ENCODE data around the gene EFCAB13.

DNA sequence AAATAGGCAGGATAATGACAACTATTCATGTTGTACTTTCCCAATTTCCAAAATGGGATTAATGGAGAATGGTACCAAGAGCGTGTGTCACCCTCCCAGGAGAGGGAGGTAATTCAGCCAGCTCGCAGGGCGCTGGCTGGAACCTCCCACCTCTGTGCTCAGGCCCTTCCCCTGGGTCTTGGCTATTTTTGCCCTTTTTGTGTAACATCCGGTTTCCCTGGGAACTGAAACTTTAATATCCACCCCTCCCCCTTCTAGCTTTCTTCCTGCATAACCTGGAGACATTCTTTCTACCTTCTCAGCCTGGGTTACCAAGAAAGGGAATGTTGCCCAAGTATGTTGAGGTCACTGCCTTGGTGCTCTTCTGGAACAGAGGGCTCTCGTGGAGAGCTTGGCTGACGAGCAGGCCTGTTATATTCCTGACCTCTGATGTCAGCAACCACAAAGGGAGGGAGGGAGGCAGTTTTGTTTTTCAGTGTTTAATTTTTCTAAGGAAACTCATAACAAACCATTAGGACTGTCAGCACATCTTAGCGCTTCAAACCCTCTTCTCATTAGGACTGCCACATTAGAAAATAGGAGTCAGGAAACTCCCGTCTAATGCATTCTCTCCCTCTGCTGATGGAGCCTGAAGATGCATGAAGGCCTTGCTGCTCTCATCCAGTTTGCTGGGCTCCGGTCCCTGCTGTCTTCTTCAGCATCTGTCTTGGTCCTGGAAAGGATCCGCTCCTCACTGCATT lies 44.5 kb upstream of the EFCAB13 start:
- TF ChIP-seq POLR2AphosphoS5 (IDR thresholded peaks at IDR 0.05; ENCODE audit: borderline replicate concordance, low read depth, low read length) (no peak), FOXP2 (optimal IDR thresholded peaks at IDR 0.05; ENCODE audit: control extremely low read depth, extremely low read length, insufficient read depth) (no peak), EZH2 (IDR thresholded peaks at IDR 0.05) (no peak)

Data from SK-N-MC (cell line).